Measurements from ENCODE around the gene EGR4. TPM values are rescaled to one million over a fixed set of nuclear protein-coding genes. Genes with fewer than 3 reads are reported as not detected.
"Not testable (repeated sequence)": the region's sequence is repeated elsewhere in the genome, so short reads cannot be mapped to it uniquely, and the experiment has no call there.

Gene EGR4
- total RNA-seq, 6 experiments from 2014 or later = not detected

DNA sequence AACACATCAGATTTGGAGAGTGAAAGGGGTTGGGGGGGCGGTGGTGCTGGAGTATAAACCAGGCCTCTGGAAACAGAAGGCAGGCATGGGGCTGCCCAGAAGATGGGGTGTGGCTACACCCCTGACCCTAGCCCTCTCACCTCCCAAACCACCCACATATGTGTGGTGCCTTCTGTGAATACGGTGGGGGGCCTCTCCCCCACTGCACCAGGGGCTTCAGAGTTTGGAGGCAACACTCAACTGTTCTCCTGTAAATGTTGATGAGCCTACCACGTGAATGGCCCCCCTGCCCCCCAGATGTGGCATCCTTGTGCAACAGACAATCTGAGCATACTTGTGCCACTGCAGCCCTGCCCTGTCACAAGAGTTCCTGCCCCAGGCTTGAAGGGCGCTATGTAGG is 28.6 kb downstream of the EGR4 start:
- Histone ChIP-seq H3K36me3 (no peaks in the 10 kb centered on the region), H3K27ac (no peak overlapping the region), H3K4me1 (peaks cover 0 to 6% (median 0%) of the 10 kb centered on the region in 4 donors), H3K9me3 (no peaks in the 10 kb centered on the region), H3K27me3 (peaks cover 0 to 6% of the 10 kb centered on the region in 2 donors), H3K4me3 (no peak overlapping the region)
- intact Hi-C loops (cut with DNase I) = no loop called here
- DNase-seq (no peak), ATAC-seq (no peak)
- no peak for TF ChIP-seq POLR2A (IDR thresholded peaks at IDR 0.05)
- TF ChIP-seq, protein P1, sequence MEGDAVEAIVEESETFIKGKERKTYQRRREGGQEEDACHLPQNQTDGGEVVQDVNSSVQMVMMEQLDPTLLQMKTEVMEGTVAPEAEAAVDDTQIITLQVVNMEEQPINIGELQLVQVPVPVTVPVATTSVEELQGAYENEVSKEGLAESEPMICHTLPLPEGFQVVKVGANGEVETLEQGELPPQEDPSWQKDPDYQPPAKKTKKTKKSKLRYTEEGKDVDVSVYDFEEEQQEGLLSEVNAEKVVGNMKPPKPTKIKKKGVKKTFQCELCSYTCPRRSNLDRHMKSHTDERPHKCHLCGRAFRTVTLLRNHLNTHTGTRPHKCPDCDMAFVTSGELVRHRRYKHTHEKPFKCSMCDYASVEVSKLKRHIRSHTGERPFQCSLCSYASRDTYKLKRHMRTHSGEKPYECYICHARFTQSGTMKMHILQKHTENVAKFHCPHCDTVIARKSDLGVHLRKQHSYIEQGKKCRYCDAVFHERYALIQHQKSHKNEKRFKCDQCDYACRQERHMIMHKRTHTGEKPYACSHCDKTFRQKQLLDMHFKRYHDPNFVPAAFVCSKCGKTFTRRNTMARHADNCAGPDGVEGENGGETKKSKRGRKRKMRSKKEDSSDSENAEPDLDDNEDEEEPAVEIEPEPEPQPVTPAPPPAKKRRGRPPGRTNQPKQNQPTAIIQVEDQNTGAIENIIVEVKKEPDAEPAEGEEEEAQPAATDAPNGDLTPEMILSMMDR (IDR thresholded peaks at IDR 0.05) = no peak
- WGBS (ENCODE audit: insufficient coverage, low coverage, low lambda C conversion rate, missing lambda C conversion rate) = 100% methylated on average over 1 of the region's 4 CpGs

DNA sequence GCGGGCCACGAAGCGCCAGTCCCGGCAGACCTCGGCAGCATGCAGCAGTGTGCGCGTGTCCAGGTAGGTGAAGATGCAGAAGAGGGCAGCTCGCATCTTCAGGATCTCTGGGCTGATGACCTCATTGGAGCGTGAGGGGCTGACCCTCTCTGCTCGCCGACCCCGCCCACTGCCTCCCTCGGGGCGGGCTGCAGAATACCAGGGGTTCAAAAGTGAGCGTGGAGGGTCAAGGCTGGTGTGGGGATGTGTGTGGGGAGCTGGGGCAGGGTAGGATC is 29.1 kb downstream of the EGR4 start:
- WGBS (ENCODE audit: insufficient coverage, low coverage, low lambda C conversion rate, missing lambda C conversion rate) = 63% methylated on average over 5 of the region's 15 CpGs
- TF ChIP-seq, protein P1 (IDR thresholded peaks at IDR 0.05) = no peak
- TF ChIP-seq POLR2A (IDR thresholded peaks at IDR 0.05) = no peak
- intact Hi-C loops (cut with DNase I) = no loop called here
- Histone ChIP-seq H3K9me3 (no peaks in the 10 kb centered on the region), H3K4me1 (peaks cover 0 to 6% (median 0%) of the 10 kb centered on the region in 4 donors), H3K27ac (no peak overlapping the region), H3K27me3 (peaks cover 0 to 6% of the 10 kb centered on the region in 2 donors), H3K36me3 (no peaks in the 10 kb centered on the region), H3K4me3 (no peak overlapping the region)
- DNase-seq (no peak), ATAC-seq (no peak)

DNA sequence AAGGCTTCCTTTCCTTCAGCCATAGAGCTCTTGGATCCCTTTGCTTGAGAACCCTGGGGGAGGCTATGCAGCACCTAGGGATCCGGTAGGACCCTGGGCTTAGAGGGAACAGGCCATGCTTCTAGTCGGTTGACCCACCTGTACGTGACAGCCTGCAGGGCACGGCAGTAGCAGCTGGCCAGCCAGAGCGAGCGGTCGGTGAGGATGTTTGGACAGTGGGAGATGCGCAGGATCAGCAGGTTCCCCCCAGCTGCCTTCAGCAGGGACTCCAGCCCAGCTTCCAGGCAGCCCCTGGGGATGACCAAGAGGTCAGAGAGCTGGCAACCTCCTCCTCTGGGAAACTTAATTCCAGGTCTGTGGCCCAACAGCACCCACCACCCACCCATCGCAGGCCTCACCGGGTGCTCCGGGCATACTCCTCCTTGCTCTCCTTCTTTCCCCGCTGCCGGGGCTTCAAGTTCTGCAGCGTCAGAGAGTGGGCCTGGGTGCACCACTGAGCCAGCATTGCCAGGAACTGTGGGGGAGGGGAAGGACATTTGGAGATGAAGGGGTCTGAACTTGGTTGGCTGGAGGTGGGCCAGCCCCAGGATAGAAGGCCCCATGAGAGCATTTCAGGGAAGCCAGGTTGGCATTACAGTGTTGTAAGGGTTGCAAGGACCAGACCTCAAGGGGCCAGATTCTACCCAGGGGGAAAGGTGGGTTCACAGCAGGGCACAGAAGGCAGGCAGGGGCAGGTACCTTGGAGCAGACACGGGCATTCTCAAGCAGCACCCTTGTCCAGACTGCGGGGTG is 29.6 kb downstream of the EGR4 start:
- TF ChIP-seq POLR2A (IDR thresholded peaks at IDR 0.05) = no peak
- TF ChIP-seq, protein P1 (IDR thresholded peaks at IDR 0.05) = no peak
- Histone ChIP-seq H3K9me3 (no peaks in the 10 kb centered on the region), H3K4me3 (no peak overlapping the region), H3K27ac (no peak overlapping the region), H3K36me3 (no peaks in the 10 kb centered on the region), H3K4me1 (peaks cover 0 to 1% (median 0%) of the 10 kb centered on the region in 4 donors), H3K27me3 (peaks cover 0 to 4% of the 10 kb centered on the region in 2 donors)
- intact Hi-C loops (cut with DNase I) = no loop called here
- no peak for ATAC-seq
- WGBS (ENCODE audit: insufficient coverage, low coverage, low lambda C conversion rate, missing lambda C conversion rate) = 92% methylated on average over 2 of the region's 16 CpGs
- no peak for DNase-seq

DNA sequence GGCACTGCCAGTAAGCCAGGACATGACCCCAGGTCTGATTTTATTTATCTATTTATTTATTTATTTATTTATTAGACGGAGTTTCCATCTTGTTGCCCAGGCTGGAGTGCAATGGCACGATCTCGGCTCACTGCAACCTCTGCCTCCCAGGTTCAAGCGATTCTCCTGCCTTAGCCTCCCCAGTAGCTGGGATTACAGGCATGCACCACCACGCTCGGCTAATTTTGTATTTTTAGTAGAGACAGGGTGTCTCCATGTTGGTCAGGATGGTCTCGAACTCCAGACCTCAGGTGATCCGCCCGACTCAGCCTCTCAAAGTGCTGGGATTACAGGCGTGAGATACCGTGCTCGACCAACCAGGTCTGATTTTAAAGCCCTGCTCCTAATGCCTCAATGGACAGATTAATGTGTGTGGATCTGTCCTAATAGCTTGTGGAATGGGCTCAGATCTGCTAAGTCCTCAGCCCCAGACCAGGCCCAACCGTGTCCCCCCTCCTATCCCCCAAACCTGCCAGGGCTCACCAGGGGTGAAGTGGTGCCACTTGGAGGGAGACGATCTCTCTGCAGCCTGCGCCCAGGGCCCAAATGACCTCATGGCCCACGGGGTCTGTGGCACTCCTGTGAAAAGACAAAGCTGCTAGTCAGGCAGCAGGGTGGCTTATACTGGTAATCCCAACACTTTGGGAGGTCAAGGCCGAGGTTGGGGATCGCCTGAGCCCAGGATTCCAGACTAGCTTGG is 30.5 kb downstream of the EGR4 start:
- H3K27me3 ChIP-seq; H3K4me3 ChIP-seq; H3K27ac ChIP-seq; DNase-seq; H3K36me3 ChIP-seq; H3K9me3 ChIP-seq; ATAC-seq; intact Hi-C loops (cut with DNase I); H3K4me1 ChIP-seq: not testable (repeated sequence)
- WGBS (ENCODE audit: insufficient coverage, low coverage, low lambda C conversion rate, missing lambda C conversion rate) = 81% methylated on average over 14 of the region's 18 CpGs

DNA sequence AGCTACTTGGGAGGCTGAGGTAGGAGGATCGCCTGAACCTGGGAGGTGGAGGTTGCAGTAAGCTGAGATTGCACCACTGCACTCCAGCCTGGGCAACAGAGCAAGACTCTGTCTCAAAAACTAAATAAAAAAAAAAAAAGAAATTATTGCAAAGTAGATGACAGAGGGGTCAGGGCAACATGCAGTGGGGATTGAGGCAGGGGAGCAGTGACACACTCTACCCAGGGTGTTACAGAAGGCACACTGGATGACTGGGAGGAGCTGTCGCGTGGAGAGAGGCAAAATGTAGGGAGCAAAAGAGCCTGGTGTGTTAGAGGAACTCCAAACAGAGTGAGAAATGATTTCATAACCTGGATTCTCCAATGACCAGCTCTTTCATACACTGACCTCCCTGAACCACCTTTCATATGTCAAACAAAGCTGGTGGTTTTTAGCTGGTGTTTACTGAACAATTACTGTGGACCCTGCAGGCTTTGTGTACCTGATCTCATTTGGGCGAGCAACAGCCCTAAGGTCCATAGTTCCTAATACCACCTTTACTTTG is 31.2 kb downstream of the EGR4 start:
- H3K36me3 ChIP-seq = no peaks in the 10 kb centered on the region
- intact Hi-C loops (cut with DNase I) = no loop called here
- no peak for ATAC-seq
- no peaks in the 10 kb centered on the region for H3K4me1 ChIP-seq
- H3K27me3 ChIP-seq = no peaks in the 10 kb centered on the region
- no peaks in the 10 kb centered on the region for H3K9me3 ChIP-seq
- no peak for DNase-seq
- no peak for TF ChIP-seq POLR2A (IDR thresholded peaks at IDR 0.05)
- TF ChIP-seq, protein P1 (IDR thresholded peaks at IDR 0.05) = no peak
- no peak overlapping the region for H3K4me3 ChIP-seq
- WGBS (ENCODE audit: insufficient coverage, low coverage, low lambda C conversion rate, missing lambda C conversion rate) = 60% methylated on average over 4 of the region's 4 CpGs
- no peak overlapping the region for H3K27ac ChIP-seq

Measured in right lobe of liver (tissue), 6 donors.